ENCODE results near the gene TRPV2. TPM values are rescaled to one million over a fixed set of nuclear protein-coding genes. Genes with fewer than 3 reads are reported as not detected.

TRPV2 gene
- total and polyA plus RNA-seq, 4 donors = 12.6 to 105 (median 45.7) TPM

DNA sequence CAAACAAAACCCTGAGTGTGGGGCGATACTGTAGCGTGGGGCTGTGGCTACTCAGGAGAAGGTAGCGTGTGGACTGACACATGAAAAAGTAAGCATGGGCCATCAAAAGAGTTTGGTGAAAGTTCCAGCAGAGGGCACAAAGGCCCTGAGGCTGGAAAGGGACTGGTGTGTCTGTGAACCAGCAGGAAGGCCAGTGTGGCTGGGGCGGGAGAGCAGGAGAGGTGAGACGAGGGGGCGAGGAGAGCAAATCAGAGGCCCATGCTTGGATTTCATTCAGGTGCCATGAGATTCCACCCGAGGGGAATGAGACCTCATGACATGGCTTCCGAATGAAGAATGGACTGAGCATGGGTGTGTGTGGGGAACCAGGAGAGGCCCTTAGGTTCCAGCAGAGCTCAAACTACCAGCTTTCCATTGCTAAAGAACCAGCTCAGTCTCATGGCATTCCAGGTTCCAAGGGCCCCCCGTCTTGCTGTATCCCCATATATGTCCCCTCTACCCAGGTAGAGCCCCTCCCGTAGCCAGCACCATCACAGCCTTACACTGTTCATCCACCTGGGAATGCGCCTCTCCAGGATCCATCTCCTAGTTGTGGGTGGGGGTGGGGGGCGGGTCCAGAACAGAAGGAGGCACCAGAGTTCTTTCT lies 31.1 kb downstream of the TRPV2 start:
- Histone ChIP-seq H3K9me3 (ENCODE audit: control insufficient read depth in 4 of 4, insufficient read depth in 3 of 4, low read length in 3 of 4) (no peaks in the 10 kb centered on the region), H3K27ac (ENCODE audit: low read depth in 1 of 2, low read length in 1 of 2) (no peak overlapping the region), H3K4me3 (no peak overlapping the region), H3K27me3 (ENCODE audit: control insufficient read depth in 3 of 3, insufficient read depth in 3 of 3, low read length in 2 of 3) (no peaks in the 10 kb centered on the region), H3K36me3 (ENCODE audit: control insufficient read depth in 4 of 4, insufficient read depth in 4 of 4, low read length in 4 of 4) (peaks cover 8 to 50% (median 33%) of the 10 kb centered on the region in 4 donors), H3K4me1 (ENCODE audit: control insufficient read depth in 5 of 5, insufficient read depth in 5 of 5, low read length in 5 of 5) (peaks cover 0 to 10% (median 8%) of the 10 kb centered on the region in 5 donors), H3K9ac (ENCODE audit: insufficient read depth in 1 of 2, low read length in 2 of 2) (no peak overlapping the region)
- TF ChIP-seq, protein P1, sequence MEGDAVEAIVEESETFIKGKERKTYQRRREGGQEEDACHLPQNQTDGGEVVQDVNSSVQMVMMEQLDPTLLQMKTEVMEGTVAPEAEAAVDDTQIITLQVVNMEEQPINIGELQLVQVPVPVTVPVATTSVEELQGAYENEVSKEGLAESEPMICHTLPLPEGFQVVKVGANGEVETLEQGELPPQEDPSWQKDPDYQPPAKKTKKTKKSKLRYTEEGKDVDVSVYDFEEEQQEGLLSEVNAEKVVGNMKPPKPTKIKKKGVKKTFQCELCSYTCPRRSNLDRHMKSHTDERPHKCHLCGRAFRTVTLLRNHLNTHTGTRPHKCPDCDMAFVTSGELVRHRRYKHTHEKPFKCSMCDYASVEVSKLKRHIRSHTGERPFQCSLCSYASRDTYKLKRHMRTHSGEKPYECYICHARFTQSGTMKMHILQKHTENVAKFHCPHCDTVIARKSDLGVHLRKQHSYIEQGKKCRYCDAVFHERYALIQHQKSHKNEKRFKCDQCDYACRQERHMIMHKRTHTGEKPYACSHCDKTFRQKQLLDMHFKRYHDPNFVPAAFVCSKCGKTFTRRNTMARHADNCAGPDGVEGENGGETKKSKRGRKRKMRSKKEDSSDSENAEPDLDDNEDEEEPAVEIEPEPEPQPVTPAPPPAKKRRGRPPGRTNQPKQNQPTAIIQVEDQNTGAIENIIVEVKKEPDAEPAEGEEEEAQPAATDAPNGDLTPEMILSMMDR (IDR thresholded peaks at IDR 0.05; ENCODE audit: control extremely low read depth, extremely low read depth) = no peak
- no peak for DNase-seq
- no peak for ATAC-seq (ENCODE audit: insufficient read depth, low FRiP score)
- 87 to 91% methylated on average over 12 of the region's 12 CpGs for WGBS, 2 donors

DNA sequence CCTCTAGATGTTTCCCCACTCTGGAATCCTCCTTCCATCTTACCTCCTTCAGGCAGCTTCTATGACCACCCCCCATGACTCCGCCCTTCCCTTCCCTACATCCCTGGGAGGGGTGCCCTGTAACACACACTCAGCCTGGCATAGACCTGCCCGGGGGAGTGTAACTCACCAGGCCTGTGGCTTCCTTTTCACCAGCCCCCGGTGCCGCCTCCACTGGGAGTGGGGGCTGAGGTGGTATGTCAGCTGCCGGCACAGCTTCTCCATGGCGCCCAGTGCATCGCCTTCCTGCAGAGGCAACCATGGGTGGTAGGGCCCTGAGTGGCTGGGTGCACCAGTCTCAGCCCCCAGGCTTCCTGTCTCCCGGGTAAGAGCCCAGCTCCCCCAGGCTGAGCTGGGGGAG lies 32.3 kb downstream of the TRPV2 start:
- no peaks in the 10 kb centered on the region for H3K9me3 ChIP-seq (ENCODE audit: control insufficient read depth in 4 of 4, insufficient read depth in 3 of 4, low read length in 3 of 4)
- no peaks in the 10 kb centered on the region for H3K27me3 ChIP-seq (ENCODE audit: control insufficient read depth in 3 of 3, insufficient read depth in 3 of 3, low read length in 2 of 3)
- no peak overlapping the region for H3K4me3 ChIP-seq
- H3K9ac ChIP-seq (ENCODE audit: insufficient read depth in 1 of 2, low read length in 2 of 2) = no peak overlapping the region
- H3K27ac ChIP-seq (ENCODE audit: low read depth in 1 of 2, low read length in 1 of 2) = no peak overlapping the region
- WGBS, 2 donors = 59 to 76% methylated on average over 8 of the region's 8 CpGs
- DNase-seq (no peak), ATAC-seq (ENCODE audit: insufficient read depth, low FRiP score) (no peak)
- TF ChIP-seq, protein P1 (IDR thresholded peaks at IDR 0.05; ENCODE audit: control extremely low read depth, extremely low read depth) = no peak
- H3K4me1 ChIP-seq (ENCODE audit: control insufficient read depth in 5 of 5, insufficient read depth in 5 of 5, low read length in 5 of 5) = peaks cover 0 to 7% (median 0%) of the 10 kb centered on the region in 5 donors
- peaks cover 6 to 44% (median 21%) of the 10 kb centered on the region in 4 donors for H3K36me3 ChIP-seq (ENCODE audit: control insufficient read depth in 4 of 4, insufficient read depth in 4 of 4, low read length in 4 of 4)

DNA sequence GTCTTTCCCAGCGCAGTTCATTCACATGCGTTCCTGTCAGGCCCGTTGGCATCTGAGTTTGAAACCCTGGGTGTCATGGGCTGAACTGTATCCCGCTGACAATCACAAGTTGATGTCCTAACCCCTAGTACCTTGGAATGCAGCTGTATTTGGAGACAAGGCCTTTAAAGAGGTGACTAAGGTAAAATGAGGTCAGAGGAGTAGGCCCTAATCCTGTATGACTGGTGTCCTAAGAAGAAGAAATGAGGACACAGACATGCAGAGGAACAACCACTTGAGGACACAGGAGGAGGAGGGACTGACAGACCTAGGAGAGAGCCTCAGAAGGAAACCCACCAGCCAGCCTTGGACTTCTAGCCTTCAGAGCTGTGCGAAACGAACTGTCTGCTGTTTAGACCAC lies 33.1 kb downstream of the TRPV2 start:
- TF ChIP-seq, protein P1 (IDR thresholded peaks at IDR 0.05; ENCODE audit: control extremely low read depth, extremely low read depth) = no peak
- Histone ChIP-seq H3K27ac (ENCODE audit: low read depth in 1 of 2, low read length in 1 of 2) (no peak overlapping the region), H3K4me3 (no peak overlapping the region), H3K9ac (ENCODE audit: insufficient read depth in 1 of 2, low read length in 2 of 2) (no peak overlapping the region), H3K4me1 (ENCODE audit: control insufficient read depth in 5 of 5, insufficient read depth in 5 of 5, low read length in 5 of 5) (peaks cover 0 to 2% (median 0%) of the 10 kb centered on the region in 5 donors), H3K36me3 (ENCODE audit: control insufficient read depth in 4 of 4, insufficient read depth in 4 of 4, low read length in 4 of 4) (peaks cover 0 to 37% (median 14%) of the 10 kb centered on the region in 4 donors), H3K27me3 (ENCODE audit: control insufficient read depth in 3 of 3, insufficient read depth in 3 of 3, low read length in 2 of 3) (no peaks in the 10 kb centered on the region), H3K9me3 (ENCODE audit: control insufficient read depth in 4 of 4, insufficient read depth in 3 of 4, low read length in 3 of 4) (no peaks in the 10 kb centered on the region)
- WGBS, 2 donors = 85 to 88% methylated on average over 6 of the region's 6 CpGs
- ATAC-seq (ENCODE audit: insufficient read depth, low FRiP score) = no peak
- no peak for DNase-seq
